GM19023 (cell line): ENCODE measurements around the gene NUP85.
"Not testable (repeated sequence)": the region's sequence is repeated elsewhere in the genome, so short reads cannot be mapped to it uniquely, and the experiment has no call there.

Source experiments
- ATAC-seq: cut with Tn5 transposase; IDR thresholded peaks from one replicate; pipeline ENCODE4 v1.9.1; 2021; ENCODE audit warnings: mild to moderate bottlenecking, moderate library complexity; ENCODE audit not compliant: unreplicated experiment

The NUP85 gene

GRCh38 chr17:75205037-75205792 lies at the start of gene NUP85:
TSS of gene NUP85 (plus strand) at chr17:75205679. CDS start at chr17:75205762, 83 bp downstream.
- ATAC-seq = peak; percentile 80

- not testable (repeated sequence) for ATAC-seq
These were observed 47.0 kb upstream of the NUP85 start for GRCh38 chr17:75158480-75158879.

GRCh38 chr17:75159196-75160031 lies 46.1 kb upstream of the NUP85 start:
- no peak for ATAC-seq

GRCh38 chr17:75160211-75160610 lies 45.3 kb upstream of the NUP85 start:
- no peak for ATAC-seq

GRCh38 chr17:75163074-75163473 lies 42.4 kb upstream of the NUP85 start:
- no peak for ATAC-seq

- ATAC-seq = not testable (repeated sequence)
These were observed 40.9 kb upstream of the NUP85 start for GRCh38 chr17:75164606-75165005.

- ATAC-seq = no peak
These were observed 36.5 kb upstream of the NUP85 start for GRCh38 chr17:75168998-75169397.

- no peak for ATAC-seq
These were observed 32.0 kb upstream of the NUP85 start for GRCh38 chr17:75173526-75173925.

- ATAC-seq = no peak
These were observed 30.5 kb upstream of the NUP85 start for GRCh38 chr17:75174996-75175395.

GRCh38 chr17:75176625-75177024 lies 28.9 kb upstream of the NUP85 start:
- ATAC-seq = no peak

- ATAC-seq = no peak
These were observed 27.0 kb upstream of the NUP85 start for GRCh38 chr17:75178453-75178852.

GRCh38 chr17:75181110-75181509 lies 24.4 kb upstream of the NUP85 start:
- ATAC-seq = no peak

- ATAC-seq = no peak
These were observed 23.7 kb upstream of the NUP85 start for GRCh38 chr17:75181608-75182318.

- ATAC-seq = peak; percentile 11
These were observed 23.2 kb upstream of the NUP85 start for GRCh38 chr17:75182319-75182568.

GRCh38 chr17:75182569-75183436 lies 22.7 kb upstream of the NUP85 start, which contains the start of gene SUMO2:
TSS of gene SUMO2 (minus strand) at chr17:75182959. CDS start at chr17:75182834, 125 bp downstream.
- ATAC-seq = peak; percentile 71

- ATAC-seq = no peak
These were observed 21.2 kb upstream of the NUP85 start for GRCh38 chr17:75183999-75184884.

GRCh38 chr17:75188614-75189013 lies 16.9 kb upstream of the NUP85 start:
- ATAC-seq = no peak

- no peak for ATAC-seq
These were observed 13.9 kb upstream of the NUP85 start for GRCh38 chr17:75191584-75191983.

GRCh38 chr17:75194879-75195278 lies 10.6 kb upstream of the NUP85 start:
- ATAC-seq = no peak
